Esophagus muscularis mucosa (tissue), 4 donors: ENCODE data around the gene SIRT7.

ENCODE experiments used
- CTCF ChIP-seq, 3 experiments: fragments of 200-600 bp in 2 of 3; fragments of 450-650 bp in 1 of 3; sonication (generic) in 2 of 3; IDR thresholded peaks; one replicate each; pipeline ENCODE4 v1.5.1; 2017 to 2019; ENCODE audit warnings: antibody characterized with exemption in 3 of 3, mild to moderate bottlenecking in 2 of 3, moderate library complexity in 1 of 3
- EP300 ChIP-seq: sonication (generic); formaldehyde crosslinking; IDR thresholded peaks from one replicate; pipeline ENCODE4 v1.6.1; 2017; ENCODE audit warnings: antibody characterized with exemption
- POLR2A ChIP-seq: fragments of 450-650 bp; IDR thresholded peaks from one replicate; pipeline ENCODE4 v1.6.1; 2017; ENCODE audit warnings: antibody characterized with exemption, moderate library complexity, mild to moderate bottlenecking, low read depth
- POLR2AphosphoS5 ChIP-seq, 2 donors: sonication (generic); formaldehyde crosslinking; IDR thresholded peaks; one replicate each; pipeline ENCODE4 v1.6.1; 2017; ENCODE audit warnings: antibody characterized with exemption in 2 of 2

- TF ChIP-seq CTCF (IDR thresholded peaks at IDR 0.05) (no peak), POLR2AphosphoS5 (IDR thresholded peaks at IDR 0.05) (no peak), EP300 (no peak), POLR2A (no peak)
Measured at GRCh38 chr17:81865358-81865732, 52.6 kb downstream of the SIRT7 start.
